Lung microvascular endothelial cell (primary cell): ENCODE results near the gene FOXN3. TPM values are rescaled to one million over a fixed set of nuclear protein-coding genes. Genes with fewer than 3 reads are reported as not detected.
A peak's percentile ranks its signal among the peaks of the same experiment; 100 is the strongest.

Experiments
- DNase-seq, 2 donors: peaks; one replicate each; pipeline versions ENCODE4 v3.0.0 to v3.0.0-alpha.2; 2010; ENCODE audit warnings: low read depth in 2 of 2
- total RNA-seq: library from RNA; depleted of rRNA; stranded (reverse); fragments of >200 nt; gene quantifications from 2 replicates; pipeline ENCODE4 v1.2.1, GENCODE V29; 2014

Gene FOXN3
- total RNA-seq, 1 donor from 2014 or later, result 37.9 TPM

DNA sequence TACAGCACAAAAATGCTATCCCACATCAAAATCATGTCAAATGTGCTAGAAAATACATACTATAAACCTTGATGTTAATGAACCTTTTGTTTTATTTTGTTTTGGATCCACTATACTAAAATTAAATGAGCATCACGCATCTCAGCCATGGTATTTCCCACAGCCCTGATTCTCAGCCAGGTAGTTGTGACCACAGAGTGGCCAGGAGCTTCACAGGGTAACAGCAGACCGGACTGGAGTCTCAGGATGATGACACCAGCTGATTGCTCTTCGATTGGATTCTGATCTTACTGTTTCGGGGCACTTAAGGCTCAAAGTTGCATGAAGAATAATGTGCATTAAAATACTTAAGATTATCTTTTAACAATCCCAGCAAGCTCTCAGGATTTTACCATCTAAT is 134.8 kb downstream of the FOXN3 start:
- DNase-seq, result no peak

DNA sequence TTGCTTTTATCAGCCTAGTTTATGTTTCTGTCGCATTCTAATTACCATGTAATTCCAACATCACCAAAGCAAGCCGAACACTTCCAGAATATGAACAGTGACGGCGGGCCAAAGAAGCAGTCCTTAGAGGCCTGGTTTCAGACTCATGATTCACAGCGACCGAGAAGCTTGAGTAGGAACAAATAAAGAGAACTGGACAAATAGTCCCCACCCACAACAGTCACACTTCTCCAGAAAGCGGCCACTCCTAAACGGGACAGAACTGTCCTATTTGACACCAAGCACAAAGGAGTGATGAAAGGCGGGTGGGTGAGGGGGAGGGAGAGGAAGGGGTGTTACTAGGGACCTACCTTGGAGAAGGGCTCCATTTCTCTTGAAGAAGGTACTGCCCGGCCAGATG is 136.4 kb downstream of the FOXN3 start:
- DNase-seq, result no peak

DNA sequence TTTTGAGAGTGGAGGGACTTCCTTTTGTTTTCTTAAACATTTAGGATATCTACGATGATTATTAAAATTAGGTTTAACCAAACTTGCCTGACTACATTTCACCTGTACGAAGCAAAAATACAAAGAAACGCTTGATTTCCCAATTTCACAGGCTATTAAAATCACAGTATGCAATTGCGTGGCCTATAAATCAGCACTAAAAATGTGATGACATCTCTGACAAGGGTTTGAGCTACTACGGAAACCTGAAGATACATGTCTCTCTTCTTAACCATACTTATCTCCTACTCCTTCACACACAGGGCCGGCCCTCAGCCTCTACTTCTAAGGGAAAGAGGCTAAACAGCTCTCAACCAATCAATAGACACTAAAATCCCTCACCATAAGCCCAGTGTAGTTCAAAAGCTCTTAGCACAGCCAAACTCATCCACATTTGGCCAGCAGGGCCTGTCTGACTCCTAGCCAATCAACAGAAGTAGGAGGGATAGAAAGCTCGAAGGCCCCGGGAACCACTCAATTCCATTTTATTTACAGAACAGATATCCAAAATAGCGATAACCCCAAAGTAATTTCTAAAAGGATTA is 137.3 kb downstream of the FOXN3 start:
- no peak for DNase-seq

- DNase-seq, result no peak
Measured at GRCh38 chr14:89277203-89277602, 139.8 kb downstream of the FOXN3 start.

GRCh38 chr14:89276424-89276975 is 140.5 kb downstream of the FOXN3 start:
- peak in 1 of 2 donors; percentile 19 for DNase-seq

DNA sequence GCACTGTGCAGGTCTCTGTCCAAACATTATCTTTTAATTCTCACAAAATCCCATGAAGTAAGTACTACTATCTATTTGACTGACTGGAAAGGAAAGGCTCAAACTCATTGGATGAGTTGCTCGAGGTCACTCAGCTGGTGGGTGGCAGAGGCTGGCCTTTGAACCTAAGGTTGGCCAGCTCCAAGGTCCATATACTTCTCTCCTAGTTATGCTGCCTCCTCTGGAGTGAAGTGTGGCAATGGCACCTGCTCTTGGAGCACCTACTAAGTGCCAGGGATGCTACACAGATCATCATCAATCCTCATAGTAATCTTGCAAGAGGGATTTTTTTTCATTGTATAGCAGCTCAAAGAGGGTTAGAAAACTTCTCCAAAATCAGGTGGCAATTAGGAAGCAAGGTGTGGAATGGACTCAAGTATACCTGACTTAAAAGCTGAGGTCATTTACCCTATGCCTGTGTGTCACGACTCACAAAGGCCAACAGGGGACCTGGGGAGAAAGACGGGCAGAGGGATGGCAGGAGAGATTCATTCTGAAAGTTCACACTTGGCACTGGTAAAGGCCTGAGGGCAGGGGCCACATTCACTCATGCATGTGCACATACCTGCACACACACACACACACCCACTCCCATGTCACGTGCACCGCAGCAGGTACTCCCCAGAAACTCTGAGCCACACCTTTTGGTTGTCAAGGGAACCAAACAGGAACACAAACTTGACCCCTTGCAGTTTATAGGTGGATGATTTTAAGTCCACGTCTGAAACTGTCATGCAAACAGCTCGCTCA is 146.4 kb downstream of the FOXN3 start:
- DNase-seq, result peak in 1 of 2 donors; percentile 25

GRCh38 chr14:89269404-89269803 is 147.6 kb downstream of the FOXN3 start:
- DNase-seq, result peak in 1 of 2 donors; percentile 62

GRCh38 chr14:89268514-89268913 is 148.5 kb downstream of the FOXN3 start:
- no peak for DNase-seq

DNA sequence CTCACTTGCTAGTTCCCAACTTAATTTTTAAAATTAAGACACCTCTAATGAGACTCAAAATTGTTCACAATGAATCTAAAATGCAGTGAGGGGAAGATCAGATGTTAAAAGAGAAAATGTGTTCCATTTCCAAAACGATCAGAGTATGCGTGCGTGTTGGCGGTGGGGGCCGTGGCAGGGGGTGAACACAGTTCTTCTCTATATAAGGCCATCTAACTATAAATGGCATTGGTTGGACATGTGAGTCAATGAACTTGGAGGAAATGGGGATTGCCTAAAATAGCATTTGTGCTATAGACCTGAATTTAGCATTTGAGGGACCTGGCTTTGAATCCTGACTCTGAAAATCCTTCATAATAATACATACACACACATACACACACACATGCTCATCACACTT is 149.4 kb downstream of the FOXN3 start:
- DNase-seq, result no peak

DNA sequence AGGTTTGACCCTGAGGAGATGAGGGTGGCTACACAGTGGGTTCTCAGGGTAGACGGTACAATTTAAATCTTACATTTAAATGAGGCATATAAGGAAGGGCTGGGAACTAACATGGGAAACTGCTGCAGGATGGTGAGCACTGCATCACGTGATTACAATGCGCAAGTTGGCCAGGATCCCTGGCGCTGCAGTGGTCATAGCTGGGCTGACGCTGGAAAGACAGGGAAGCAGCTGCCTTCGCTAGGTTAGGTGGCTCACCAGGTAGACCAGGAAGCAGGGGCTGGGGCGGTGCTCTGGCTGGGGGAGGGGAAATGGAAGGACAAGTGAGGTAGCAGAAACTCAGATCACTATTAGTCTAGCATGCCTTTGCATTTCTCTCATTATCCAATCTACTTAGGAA is 149.9 kb downstream of the FOXN3 start:
- DNase-seq, result peak in 1 of 2 donors; percentile 58

DNA sequence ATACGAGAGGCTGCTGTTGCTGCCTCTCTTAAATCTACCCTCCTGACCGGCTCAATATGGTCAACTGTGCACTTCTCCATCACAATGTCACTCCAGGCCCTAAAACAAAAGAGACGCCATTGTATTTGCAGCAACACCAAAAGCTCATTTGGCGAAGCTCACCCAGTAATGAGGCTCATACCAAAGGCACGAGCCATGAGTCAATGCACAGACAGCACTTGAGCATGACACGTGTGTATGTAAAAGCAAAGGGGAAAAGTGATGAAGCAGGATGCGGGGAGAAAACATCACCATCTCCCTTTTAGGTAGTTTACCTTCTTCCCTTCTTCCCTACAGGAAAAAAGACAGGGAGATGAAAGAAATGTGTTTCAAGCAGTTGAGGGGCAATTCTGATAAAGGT is 150.3 kb downstream of the FOXN3 start:
- DNase-seq, result peak in 1 of 2 donors; percentile 6

DNA sequence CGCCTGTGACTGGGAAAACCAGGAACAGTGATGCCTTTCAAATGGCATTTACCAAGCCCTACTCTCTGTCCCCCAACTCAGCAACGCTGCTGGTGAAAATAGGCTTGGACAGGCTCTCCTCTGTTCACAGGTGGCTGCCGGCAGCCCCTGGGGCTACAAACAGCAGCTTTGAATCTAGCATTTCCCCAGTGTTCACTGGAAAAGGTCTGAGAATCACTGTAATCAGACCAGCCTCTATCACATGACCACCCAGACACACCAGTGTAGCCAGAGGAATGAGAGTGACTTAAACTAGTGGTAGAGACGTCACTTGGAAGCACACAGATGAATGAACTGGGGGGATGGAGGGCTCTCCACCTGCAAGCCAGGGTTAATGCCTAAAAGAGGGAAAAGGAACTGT is 151.8 kb downstream of the FOXN3 start:
- DNase-seq, result no peak

GRCh38 chr14:89264196-89264800 is 152.7 kb downstream of the FOXN3 start:
- no peak for DNase-seq

GRCh38 chr14:89262041-89262440 is 155.0 kb downstream of the FOXN3 start:
- DNase-seq, result no peak

DNA sequence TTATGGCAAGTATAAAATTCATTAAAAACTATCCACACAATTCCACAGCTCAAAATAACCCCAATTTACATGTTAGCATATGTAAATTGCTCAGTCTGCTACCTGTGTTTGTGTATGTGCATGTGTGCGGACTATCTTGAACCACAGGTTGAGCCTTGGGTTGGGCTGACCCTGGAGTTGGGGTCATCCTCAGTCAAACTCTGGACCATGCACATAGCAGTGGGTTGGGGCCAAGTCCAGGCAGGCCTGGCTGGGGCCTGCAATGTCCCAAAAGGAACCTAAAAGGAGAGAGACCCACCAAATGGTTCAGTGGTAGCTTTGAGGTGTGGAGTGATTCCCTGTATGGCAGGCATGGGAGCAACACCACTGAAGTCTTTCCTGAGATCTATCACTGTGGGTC is 156.1 kb downstream of the FOXN3 start:
- no peak for DNase-seq

DNA sequence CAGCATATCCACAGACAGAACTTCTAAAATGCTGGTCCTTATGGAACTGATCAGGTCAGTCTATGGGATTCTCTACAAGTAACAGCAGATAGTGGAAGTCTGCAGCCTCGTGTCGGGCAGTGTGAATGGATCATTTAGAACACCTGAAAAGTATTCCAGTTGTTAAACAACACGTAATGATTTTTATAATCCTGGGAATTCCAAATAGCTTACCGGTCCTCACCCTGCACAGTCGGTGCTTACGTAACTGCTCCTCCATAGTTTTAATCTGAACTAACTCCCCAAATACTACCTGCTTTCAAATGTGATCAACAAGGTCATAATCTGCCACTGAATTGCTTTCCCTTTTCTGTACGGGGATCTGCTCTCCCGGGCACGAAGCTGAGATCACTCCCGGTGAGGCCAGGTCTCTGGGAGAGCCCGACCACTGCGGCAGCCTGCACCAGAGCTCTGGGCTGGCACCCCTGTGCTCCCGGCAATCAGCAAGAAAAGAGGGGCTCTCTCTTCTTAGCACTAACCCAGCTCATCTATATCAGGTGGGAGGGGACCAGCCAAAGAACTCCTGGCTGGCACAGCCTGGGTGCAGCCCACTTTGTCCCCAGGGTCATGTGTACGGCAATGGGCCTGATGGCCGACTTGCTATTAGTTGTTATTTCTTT is 157.0 kb downstream of the FOXN3 start:
- DNase-seq, result no peak

DNA sequence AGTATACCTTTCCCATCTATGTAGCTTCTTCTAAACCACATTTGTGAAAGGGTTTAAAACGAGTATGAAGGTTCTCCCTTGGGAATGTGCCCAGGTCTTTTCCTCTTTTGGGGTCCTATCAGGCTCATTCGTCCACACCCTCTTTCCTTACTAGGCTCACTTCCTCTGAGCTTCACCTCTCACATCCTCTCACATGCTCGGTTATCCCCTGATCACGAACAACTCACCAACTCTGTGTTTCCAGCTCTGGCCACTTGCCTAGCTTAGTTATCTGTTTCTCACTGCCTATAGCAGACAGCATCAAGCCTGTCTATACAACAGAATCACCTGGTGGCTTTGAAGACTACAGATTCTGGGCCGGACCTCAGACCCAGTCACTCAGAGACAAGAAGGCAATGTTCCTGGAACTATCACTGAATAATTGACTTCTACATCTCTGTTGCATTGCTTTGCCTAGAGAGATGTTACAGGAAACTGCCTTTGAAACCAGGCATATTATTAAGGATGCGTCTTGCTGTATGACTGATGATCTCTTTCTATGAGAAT is 158.2 kb downstream of the FOXN3 start:
- DNase-seq, result peak in 1 of 2 donors; percentile 56

- no peak for DNase-seq
Measured at GRCh38 chr14:89256951-89257350, 160.1 kb downstream of the FOXN3 start.

DNA sequence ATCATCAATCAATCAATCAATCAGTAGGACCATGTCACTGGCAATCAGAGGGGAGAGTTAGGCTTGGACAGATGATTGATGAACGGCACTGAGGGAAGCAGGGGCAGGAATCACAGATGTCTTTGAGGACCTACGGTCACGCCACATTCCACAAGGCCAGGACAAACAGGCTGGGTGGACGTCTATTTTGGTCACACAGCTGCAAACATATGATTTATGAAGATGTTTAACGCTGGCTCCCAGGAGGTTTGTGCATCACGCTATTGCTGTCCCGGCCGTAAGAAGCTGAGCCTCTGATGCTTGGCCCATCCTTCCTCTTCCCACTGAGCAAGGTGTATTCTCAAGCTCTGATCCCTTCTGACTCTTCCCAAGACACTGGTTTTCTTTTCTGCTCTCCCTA is 160.8 kb downstream of the FOXN3 start:
- no peak for DNase-seq

- no peak for DNase-seq
Measured at GRCh38 chr14:89255852-89256251, 161.2 kb downstream of the FOXN3 start.

DNA sequence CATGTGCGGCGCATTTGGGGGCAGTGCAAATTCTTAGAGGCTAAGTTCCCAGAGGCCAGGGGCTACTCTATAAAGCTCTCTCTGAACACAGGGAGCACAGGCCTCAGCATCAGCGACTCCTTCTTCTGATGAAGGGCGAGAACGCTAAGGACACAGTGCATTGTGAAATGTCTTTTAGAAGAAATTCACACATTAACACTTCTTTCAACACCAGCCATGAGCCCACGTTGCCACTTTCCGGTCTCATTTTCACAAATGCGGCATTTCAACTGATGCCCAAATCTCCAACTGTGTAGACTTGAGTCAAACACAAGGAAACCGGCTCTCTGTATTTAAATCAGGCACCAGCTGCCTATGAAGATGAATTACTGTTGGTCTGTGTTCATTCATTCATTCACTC is 162.0 kb downstream of the FOXN3 start:
- no peak for DNase-seq
